Activated CD4-positive, CD25-positive, alpha-beta regulatory T cell treated with anti-CD3 and anti-CD28 coated beads, Interleukin-2, amount 50 U/mL, for 24 hours (primary cell): ENCODE results near the gene LHFPL3.
"Not testable (repeated sequence)": the region's sequence is repeated elsewhere in the genome, so short reads cannot be mapped to it uniquely, and the experiment has no call there.

ENCODE experiments used
- ATAC-seq, 2 donors: fragments of 150-1000 bp; cut with Tn5 transposase; one replicate each; pipeline ENCODE4 v1.10.0; 2021; ENCODE audit warnings: mild to moderate bottlenecking in 1 of 2, moderate library complexity in 1 of 2

The LHFPL3 gene

DNA sequence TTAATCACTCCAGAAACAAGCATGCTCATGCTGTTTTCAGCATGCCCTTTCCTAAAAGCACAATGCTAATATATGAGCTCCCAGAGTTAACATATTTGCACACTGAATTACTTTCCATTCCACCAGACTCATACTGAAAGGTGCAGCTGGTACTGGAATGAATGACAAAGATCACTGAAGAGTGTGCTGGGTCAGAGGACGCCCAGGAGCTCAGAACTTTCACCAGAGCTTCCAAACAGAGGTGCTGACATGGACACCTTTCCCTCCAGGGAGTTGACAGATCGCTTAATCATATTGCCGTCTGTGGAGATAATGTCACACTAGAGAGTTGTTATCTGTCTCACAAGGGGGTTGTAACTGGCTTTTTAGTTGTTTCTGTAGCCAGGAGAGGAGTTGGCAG is 292.9 kb downstream of the LHFPL3 start:
- no peak for ATAC-seq

DNA sequence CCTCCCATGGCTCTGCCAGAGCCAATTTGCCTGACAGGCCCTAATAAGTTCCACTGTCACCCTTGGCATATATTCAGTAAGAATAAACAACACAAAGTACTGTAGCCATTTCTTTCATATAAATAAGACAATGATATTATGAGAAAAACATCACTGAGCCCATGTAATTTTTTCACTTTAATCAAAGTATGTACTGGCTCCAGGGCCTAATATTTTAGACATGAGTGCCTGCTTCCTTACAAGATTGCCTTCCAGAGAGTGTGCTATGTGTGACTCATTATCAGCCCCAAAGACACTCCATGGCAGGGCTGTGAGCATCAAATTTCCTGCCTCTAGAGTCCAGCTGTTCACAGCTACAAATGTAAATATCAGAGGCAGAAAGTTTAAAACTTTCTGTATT is 297.6 kb downstream of the LHFPL3 start:
- no peak for ATAC-seq

DNA sequence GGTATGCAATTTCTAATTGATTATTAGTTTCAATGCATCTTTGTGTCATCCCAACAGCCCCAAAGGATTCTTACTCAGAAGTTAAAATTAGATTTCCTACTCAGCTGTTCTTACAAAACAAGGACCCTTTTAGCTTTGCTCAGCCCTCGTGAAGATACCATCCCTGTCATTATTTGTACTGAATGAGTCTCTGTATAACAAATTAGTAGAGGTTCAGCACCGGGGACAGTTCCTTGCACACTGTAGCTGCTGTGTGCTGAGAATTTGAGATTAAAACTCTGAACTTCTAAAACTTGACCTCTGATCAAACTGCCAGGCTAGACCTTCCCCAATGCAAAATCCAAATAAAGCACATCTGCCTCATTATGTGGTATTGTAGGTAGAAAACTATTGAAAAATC is 299.1 kb downstream of the LHFPL3 start:
- ATAC-seq = no peak

DNA sequence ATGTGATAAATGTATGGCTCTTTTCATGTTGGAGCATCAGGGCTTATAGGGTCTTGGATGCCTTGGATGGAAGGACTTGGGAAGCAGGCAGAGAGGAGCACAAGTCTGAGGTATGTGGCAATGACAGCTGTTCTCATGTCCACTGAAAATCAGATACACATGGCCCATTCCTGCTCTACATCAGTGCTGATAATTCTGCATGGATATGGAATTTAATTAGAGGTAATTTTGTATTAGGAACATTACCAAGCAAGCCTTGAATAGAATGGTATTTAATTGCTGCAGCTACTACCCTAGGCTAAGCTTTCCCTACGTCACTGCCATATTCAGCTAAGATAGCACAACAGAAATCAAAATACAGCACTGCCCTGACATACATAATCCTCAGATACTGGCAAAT is 299.6 kb downstream of the LHFPL3 start:
- ATAC-seq = no peak

DNA sequence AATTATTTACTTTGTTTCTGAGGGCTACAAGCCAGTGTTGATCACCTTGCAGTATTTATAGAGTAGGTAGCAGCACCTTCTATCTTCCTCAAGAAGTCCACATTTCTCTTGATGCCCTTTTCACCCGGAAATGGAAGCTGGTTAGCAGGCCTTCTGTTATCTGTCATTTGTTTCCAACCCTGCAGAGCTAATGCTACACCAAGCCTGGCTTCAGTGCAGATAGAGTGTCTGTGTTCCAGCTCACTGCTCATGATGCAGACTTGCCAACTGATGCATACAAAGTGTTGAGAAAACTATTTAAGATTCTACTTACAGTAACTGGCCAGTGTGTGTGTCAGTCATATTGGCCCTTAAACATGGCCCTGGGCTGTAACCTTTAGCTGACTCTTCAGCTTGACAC is 301.0 kb downstream of the LHFPL3 start:
- no peak for ATAC-seq

DNA sequence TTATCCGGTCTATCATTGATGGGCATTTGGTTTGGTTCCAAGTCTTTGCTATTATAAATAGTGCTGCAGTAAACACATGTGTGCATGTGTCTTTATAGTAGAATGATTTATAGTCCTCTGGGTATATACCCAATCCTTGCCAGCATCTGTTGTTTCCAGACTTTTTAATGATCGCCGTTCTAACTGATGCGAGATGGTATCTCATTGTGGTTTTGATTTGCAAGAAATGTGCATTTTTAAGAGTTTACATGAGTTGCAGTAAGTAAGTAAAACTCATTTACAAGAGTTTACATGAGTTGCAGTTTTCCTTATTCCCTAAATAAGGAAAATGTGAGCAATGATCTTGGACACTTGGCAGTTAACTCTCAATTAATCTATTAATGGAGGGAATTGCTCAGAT is 312.1 kb downstream of the LHFPL3 start:
- ATAC-seq = no peak

DNA sequence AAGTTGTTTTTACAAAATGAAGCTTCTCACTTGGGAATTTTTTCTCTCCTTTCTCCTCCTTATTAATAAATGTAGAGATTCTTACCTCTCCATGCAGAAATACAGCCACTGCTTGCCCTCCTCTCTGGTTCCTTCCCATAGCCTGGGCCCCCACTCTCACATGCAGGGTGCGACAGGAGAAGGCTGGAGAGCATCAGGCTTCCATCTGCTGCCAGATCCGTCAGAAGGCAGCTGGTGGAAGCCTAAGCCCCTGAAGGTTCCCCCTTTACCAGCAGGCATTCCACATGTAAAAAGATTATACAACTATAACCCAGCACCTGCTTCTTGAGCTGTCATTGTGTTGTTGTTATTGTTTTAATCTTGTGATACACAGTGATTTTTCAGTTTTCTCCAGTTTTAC is 314.2 kb downstream of the LHFPL3 start:
- ATAC-seq = no peak

DNA sequence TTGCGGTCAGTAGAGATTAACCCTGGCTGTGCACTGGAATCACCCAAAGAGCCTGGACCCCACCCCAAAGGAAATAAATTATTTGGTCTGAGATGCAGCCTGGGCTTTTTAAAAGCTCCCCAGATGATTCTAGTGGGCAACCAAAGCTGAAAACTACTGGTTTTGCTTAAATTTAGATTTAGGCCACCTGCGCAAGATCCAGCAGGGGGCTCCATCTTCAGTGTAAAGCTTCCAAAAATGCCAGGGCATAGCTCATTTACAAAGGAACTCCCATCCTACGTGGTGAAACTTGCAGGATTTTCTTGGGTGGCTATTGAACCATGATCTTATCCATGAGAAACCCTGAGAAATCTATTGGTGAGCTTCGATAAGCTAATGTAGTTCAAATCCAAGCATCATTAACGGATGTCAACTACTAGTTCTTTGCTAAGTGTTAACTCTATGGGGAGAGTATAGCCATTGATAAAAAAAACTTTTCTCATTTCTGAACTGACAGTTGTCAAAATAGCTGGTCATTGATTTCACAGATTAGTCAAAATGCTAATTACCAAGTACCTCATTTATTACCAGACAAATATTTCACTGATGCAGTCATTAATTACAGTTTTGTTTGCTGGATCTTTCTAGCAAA is 315.3 kb downstream of the LHFPL3 start:
- ATAC-seq = no peak

DNA sequence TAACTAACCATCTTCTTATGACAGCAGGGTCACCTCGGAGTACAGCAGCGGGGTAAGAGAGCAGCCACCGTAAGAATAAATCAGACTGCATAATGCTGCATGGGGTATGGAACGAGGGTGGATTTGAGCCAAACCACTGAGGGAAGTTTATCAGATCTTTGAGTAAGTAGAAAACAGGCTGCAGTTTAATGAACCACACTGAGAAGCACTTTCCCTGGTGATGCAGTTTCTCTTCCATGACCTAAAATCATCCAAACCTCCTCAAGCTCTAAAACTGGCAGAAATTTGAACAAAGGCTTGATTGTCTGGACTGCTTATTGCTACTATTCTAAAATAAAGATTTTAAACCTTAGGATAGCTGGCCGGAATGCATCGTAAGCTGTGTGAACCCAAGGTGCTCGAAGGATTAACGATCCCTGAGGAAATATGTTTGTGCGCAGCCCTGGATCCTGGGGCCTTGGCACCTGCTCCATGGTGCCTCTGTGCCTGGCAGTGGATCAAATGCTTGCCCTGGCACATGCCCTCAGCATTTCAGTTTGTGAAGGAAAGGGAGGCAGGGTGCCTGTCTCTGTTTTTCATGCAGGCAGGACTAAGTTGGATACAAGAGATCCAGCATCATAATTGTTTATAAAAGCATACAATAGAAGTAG is 322.7 kb downstream of the LHFPL3 start:
- ATAC-seq = no peak

DNA sequence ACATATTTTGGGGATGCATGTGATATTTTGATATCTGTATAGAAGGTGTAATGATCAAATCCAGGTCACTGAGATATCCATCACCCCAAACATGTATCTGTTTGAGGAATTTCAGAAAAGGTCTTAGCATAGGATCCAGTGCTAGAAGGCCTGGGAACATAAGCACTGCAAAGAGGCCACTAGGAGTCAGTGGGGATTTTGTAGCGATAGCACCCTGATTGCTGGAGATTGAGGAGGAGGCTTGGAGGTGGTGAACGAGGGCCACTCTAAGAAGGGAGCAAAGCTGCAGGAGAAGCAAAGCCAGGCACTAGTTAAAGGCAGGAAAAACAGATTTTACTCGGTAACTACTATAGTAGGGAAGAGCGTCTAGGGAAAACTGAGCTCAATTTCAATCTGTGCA is 324.0 kb downstream of the LHFPL3 start:
- no peak for ATAC-seq

DNA sequence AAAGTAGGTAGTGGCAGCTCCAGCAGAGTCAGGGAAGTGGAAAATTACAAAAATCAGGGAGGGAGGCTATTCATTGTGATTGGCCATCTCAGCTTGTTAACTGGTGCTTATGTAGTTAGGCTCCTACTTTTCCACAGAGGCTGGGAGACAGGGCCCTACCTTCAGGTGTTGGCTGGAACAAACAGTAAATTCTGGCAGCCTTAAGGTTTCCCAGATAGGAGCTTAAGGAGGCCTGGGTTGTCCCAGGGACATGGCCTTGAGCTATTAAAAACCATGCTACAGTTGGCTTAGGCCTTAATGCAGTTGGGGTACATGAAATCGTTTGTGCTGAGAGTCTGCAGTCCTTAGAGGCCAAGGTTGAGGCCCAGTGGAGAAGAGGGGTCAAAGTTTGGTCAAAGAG is 324.5 kb downstream of the LHFPL3 start:
- no peak for ATAC-seq

DNA sequence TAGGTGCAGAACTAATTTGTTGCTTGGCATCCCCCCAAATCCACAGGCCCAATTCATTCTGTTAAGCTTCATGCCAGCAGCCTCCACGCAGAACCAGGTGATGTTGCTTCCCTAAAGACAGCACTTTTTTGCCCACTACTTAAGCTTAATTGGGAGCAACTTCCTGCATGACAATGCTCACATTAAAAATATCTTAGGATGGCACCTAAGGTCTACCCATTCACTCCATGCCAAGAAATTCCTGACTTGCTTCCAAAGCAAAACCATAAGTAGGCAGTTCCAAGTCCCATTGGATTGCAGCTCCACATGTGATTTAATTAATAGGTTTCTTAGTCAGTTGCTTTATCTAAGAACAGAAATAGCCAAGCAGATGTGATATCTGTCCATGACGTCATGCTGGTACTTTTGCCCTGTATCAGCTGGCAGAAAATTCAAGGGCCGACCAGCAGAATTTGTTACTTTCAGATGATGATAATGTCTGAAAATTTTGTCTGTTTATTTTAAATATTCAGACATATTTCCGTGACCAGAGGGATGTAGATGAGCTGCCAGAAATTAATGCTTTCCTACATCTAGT is 325.5 kb downstream of the LHFPL3 start:
- ATAC-seq = no peak

DNA sequence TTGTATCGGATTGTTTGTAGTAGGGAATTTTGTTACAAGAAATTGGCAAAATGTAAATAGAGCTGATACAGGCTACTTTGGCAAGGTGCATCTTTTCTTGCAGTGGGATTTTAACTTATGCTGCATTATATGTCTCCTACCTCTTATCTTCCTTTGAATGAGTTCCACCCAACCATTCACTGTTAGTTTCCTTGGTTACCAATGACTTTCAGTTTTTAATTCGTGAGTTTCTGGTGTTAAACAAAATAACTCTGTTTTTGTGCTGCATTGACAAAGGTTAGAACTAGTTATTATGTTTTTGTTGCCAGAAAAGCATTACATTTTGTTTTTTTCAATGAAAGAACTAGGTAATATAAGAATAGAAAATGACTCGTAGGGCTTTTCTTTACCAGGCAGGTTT is 327.2 kb downstream of the LHFPL3 start:
- ATAC-seq = no peak

DNA sequence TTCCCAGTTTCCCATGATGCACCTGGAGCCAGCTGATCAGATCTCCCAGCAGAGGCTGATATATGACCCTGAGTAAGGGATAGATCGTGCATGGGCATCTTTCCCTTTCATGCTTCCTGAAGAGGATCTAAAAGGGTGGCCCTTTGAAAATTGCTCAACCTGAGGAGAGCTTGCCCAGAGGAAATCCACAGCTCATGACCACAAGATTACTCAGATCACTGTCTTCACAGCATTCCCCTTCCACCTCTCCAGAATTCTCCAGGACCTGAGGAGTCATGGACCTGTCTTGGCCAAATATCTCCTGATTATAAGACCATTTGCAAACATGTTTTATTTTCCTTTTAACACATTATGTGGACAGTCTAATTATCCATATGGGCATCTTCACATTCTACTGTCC is 328.1 kb downstream of the LHFPL3 start:
- ATAC-seq = no peak

DNA sequence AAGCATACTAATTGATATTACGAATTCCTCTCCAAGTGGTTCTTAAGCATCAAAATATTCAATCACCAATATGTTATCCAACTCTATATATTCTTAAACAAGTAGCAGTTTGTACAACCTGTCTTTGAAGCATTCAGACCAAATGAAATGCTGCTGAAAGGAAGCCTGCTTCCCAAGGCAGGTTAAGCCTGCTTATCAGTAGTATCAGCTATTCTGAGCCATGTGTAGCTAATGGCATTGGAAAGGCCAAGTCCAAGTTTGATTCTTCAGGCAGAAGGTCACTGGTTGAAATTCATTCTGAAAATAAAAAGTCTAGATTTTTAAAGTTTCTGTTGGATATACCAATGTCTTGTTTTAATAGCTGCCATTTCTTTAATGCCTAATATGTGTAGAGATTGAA is 328.7 kb downstream of the LHFPL3 start:
- no peak for ATAC-seq

DNA sequence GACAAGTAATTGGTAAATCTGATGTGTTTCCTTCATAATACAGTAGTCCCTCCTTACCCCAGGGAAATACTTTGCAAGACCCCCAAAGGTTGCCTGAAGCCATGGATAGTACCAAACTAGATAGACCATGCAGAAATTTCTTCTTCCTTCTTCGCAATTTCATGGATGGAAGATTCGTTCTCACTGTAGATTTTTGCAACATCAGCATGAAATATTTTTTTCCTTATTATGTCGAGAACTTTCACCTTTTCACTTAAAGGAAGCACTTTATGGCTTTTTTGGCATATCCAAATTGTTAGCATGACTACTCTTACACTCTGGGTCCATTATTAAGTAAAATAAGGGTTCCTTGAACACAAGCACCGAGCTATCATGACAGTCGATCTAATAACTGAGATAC is 333.2 kb downstream of the LHFPL3 start:
- ATAC-seq = no peak

DNA sequence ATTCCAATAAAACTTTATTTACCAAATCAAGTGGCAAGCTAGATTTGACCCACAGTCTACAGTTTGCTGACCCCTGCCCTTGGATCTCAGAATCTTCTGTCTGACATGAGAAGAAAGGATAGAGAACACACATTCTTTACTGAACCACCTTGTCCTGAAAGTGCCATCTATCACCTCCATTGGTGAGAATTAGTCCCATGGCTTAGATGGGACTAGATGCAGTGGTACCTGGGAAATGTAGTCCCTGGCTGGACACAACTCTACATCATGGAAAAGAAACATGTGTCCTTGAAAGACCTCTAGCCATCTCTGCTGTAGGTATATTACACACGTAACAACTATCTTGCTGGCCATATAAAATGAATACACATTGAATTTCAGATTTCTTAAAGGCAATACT is 336.2 kb downstream of the LHFPL3 start:
- no peak for ATAC-seq

DNA sequence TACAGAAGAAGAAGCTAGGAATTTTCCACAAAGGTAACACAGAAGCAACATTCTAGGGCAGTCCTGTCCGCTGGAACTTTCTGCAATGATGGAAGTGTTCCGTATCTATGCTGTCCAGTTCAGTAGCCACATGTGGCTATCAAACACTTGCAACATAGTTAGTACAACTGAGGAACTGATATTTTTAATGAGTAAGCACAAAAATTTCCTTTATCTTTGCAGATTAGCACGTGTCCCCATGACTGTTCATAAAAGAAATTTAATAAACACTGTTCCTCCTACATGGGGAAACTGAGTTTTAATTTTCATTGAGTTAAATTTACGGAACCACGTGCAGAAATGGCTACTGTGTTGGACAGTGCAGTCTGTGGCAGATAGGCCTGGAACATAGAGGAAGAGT is 349.2 kb downstream of the LHFPL3 start:
- no peak for ATAC-seq

DNA sequence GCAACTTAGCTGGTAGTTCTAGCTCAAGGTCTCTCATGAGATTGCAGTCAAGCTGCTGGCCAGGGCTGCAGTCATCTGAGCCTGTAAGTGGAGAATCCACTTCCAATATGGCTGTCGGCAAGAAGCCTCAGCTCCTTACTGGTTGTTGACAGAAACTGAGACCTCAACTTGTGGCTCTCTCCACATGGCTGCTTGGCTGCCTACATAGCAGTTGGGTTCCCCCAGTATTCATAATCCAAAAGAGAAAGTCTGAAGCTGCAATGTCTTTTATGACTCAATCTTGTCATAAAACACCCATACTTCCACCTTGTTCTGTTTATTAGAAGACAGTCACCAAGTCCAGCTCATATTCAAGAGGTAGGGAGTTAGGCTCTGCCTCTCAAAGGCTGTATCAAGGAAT is 350.7 kb downstream of the LHFPL3 start:
- ATAC-seq = no peak

DNA sequence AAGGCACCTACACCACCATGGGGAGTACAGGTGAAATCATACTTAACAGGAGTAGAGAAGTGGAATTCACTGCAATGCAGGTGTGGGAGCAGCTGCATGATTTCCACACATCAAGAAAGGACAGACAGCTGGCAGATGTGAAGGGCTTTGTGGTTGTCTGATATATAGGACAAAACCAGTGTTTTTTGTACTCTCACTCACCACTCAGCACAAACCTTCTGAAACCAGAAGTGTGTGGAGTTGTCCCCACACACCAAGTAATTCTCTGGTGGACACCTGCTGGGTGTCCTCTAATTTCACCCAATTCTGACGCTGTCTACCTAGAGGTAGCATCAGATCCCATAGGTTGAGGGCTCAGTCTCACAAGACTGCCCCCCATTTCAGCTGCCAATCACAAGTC is 357.9 kb downstream of the LHFPL3 start:
- no peak for ATAC-seq

DNA sequence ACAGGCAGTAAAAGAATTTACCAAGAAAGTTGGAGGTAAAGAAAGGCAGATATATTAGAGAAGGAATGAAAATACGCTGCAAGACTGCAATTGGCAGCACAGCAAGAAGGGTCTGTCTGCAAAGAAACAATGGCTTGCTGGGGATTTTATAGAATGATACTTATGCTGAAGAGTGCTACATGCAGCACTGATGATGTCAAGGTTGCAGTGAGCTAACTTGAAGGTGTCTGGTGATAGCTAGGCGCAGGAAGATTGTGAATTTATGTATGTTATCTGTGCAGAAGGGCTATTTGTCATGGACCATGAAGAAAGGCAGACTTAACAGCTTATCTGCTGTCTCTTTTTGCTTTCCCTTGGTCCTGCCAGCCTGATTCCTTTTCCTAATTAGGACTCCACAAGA is 366.3 kb downstream of the LHFPL3 start:
- no peak for ATAC-seq

DNA sequence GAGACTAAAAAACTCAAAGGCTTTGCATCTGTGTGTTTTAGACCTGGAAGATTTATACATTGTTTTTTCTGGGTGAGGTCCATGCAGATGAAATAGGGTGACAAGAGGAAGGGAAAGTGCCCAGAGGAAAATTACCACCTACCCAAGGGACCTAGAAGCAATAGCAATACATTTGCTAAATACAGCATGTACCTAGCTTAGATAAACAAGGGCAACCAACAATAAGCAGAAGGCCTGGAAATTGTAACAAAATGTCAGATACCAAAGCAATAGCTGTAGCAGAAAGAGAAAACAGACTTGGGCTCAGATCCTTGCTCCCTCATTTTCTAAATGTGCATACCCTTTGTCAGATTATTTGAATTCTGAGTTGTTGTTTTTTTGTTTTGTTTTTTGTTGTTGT is 367.2 kb downstream of the LHFPL3 start:
- ATAC-seq = no peak

DNA sequence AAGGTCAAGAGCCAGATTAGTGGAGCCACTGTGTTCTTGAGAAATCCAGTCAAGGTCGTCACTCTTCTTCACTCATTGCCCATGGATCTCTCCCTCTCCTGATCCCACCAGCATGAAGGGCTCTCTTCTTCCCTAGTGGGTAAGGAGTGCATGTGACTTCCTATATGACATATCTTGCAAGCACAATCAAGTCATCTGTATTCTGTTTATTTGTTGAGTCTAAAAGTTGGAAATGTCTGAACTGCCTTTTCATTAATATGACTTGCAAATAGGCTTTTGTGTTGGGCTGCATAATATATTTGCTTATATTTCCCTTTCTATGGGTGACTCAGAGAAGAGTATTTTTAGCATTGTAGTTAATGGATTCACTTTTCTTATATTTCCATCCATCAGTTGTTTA is 371.9 kb downstream of the LHFPL3 start:
- ATAC-seq = no peak

DNA sequence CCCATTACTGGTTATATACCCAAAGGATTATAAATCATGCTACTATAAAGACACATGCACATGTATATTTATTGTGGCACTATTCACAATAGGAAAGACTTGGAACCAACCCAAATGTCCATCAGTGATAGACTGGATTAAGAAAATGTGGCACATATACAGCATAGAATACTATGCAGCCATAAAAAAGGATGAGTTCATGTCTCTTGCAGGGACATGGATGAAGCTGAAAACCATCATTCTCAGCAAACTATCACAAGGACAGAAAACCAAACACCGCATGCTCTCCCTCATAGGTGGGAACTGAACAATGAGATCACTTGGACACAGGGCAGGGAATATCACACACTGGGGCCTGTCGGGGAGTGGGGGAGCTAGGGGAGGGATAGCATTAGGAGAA is 392.6 kb downstream of the LHFPL3 start:
- ATAC-seq = not testable (repeated sequence)

DNA sequence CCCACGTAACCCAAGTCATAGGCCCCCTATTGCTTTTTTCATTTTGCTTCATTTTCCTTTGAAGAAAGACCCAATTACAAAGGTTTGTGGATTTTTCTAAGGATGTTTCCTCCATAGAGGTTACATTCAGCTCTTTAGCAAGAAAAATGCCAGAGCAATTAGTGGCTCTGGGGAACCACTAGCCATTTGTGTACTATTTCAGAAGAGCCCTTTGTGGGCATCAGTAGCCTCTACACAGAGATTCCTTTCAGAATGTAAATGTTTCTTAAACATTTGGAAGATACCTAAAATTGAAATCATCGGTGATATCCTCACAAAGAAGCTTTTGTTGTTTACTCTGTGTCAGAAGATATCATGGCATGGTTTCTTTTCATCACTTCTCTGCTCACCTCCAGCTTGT is 394.6 kb downstream of the LHFPL3 start:
- no peak for ATAC-seq
